NB4 (cell line): ENCODE results near the gene ANKRD34C.

Experiments used
- DNase-seq: peaks from one replicate; pipeline ENCODE4 v3.0.0; 2010; ENCODE audit warnings: low read depth
- H3K4me3 ChIP-seq: one replicate; pipeline ENCODE4 v1.5.1; 2011; ENCODE audit warnings: mild to moderate bottlenecking, low read depth, low read length, moderate library complexity
- MYC ChIP-seq: IDR thresholded peaks from 2 replicates; pipeline ENCODE4 v1.6.1; 2011; ENCODE audit warnings: low read depth, low read length
- POLR2A ChIP-seq: IDR thresholded peaks from 2 replicates; pipeline ENCODE4 v1.6.1; 2011; ENCODE audit warnings: mild to moderate bottlenecking; ENCODE audit not compliant: insufficient read length; ENCODE audit errors: extremely low read depth
- TF ChIP-seq, protein P1 (sequence below): IDR thresholded peaks from one replicate; pipeline ENCODE4 v1.5.1; 2012; ENCODE audit warnings: low read depth, low read length
- TF ChIP-seq, protein P2 (sequence below): IDR thresholded peaks from 2 replicates; pipeline ENCODE4 v1.6.1; 2011; ENCODE audit warnings: low read depth, low read length

Gene ANKRD34C

DNA sequence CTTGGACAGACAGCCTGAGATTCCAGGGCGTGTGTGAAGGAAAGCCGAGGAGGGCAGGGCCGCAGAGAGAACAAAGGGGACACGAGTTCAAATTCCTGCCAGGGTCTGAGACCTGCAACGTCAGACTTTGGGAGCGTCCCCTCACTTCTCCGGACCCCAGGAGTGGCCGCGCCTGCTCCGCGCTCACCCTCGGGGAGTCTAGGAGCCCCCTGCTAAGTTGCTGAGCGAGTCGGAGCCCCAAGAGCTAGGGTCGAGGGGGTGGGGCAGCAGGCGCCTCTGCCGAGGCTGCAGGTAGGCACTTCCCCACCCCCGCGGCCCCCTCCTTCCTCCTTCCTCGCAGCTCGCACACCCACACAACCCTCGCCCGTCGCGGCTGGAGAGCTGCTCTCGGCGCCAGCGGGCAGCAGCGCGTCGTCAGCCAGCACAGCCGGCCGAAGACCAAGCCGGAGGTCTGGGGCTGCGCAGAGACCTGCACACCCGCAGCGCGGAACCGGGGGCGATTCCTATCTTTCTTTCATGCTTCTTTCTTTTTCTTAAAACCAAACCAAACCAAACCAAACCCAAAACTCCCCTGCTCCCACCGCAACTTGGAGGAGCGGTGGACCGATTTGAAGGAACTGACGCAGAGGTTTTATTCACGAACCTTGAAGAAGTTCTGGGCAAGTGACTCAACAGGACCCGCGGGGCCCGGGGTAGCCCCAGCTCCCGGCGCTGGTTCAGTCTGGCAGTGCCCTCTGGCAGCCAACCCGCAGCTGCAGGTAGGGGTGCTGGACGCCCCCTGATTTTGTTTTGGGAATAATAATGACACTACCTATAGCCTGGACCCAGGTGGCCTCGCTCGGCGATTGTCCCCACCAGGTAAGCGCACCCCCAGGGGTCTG lies at the start of gene ANKRD34C:
ANKRD34C (plus strand) TSS at position 352 of the 881 bp plus-strand sequence. CDS start 10,563 bp downstream, outside the sequence.
- DNase-seq = no peak
- H3K4me3 ChIP-seq = no peak within 1 kb of the TSS
- TF ChIP-seq, protein P1, sequence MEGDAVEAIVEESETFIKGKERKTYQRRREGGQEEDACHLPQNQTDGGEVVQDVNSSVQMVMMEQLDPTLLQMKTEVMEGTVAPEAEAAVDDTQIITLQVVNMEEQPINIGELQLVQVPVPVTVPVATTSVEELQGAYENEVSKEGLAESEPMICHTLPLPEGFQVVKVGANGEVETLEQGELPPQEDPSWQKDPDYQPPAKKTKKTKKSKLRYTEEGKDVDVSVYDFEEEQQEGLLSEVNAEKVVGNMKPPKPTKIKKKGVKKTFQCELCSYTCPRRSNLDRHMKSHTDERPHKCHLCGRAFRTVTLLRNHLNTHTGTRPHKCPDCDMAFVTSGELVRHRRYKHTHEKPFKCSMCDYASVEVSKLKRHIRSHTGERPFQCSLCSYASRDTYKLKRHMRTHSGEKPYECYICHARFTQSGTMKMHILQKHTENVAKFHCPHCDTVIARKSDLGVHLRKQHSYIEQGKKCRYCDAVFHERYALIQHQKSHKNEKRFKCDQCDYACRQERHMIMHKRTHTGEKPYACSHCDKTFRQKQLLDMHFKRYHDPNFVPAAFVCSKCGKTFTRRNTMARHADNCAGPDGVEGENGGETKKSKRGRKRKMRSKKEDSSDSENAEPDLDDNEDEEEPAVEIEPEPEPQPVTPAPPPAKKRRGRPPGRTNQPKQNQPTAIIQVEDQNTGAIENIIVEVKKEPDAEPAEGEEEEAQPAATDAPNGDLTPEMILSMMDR = no peak
- TF ChIP-seq, protein P2, sequence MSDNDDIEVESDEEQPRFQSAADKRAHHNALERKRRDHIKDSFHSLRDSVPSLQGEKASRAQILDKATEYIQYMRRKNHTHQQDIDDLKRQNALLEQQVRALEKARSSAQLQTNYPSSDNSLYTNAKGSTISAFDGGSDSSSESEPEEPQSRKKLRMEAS = no peak
- TF ChIP-seq POLR2A (no peak), MYC (no peak)

DNA sequence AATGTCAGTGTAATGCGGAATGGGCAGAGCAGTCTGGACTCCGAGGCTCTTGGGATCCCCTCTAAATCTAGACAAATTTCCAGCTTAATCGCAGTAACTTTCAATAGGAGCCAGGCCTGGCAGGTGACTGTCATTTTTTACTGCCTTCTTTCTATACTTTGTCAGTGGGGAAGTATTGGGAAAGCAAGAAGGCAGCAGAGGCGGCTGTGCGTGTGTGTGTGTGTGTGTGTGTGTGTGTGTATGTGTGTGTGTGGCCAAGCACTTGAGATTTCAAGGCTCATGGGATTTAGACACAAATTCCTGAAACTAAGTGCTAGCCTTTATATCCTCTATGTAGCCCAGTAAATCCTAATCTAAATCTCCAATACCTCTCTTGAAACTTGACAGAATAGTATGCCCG lies 49.3 kb upstream of the ANKRD34C start:
- TF ChIP-seq, protein P1 = no peak
- TF ChIP-seq POLR2A (no peak), MYC (no peak)
- TF ChIP-seq, protein P2 = no peak
- no peak overlapping the region for H3K4me3 ChIP-seq
- DNase-seq = no peak

DNA sequence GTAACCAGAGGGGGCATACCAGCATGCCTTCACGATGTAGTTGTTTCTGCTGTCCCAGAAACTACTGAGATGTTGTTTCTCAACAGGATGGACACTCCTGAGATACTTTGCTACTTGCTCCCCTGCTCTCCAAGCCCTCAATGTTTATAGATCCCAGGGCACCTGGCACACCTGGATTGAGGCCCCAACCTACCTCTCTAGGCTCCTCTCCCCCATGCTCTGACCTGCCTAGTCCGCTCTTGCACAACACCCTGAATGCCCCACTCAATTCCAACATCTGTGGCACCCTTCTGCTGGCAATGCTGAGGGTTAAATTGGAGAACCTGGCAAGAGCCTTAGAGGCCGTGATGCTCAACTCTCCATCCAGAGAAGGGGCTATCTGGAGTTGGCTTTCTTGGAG lies 42.5 kb upstream of the ANKRD34C start:
- DNase-seq = no peak
- H3K4me3 ChIP-seq = no peak overlapping the region
- TF ChIP-seq MYC (no peak), POLR2A (no peak)
- TF ChIP-seq, protein P2 = no peak
- TF ChIP-seq, protein P1 = no peak

DNA sequence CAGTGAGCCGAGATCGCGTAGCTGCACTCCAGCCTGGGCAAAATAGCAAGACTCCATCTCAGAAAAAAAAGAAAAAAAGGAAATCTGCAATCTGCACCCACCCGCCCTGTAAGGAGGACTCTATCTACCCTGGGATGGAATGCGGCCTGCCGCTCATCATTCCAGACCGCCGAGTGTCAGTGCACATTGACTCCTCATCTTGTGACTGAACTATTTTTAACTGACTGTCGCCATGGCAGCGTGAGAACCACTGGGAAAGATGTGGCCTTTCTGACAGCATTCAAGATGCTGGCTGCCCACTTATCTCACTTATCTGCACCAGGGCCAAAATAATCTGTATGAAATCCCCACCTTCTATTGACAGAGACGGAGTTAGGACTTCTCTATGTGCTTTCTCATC lies 38.8 kb upstream of the ANKRD34C start:
- TF ChIP-seq, protein P1 = no peak
- no peak overlapping the region for H3K4me3 ChIP-seq
- DNase-seq = no peak

DNA sequence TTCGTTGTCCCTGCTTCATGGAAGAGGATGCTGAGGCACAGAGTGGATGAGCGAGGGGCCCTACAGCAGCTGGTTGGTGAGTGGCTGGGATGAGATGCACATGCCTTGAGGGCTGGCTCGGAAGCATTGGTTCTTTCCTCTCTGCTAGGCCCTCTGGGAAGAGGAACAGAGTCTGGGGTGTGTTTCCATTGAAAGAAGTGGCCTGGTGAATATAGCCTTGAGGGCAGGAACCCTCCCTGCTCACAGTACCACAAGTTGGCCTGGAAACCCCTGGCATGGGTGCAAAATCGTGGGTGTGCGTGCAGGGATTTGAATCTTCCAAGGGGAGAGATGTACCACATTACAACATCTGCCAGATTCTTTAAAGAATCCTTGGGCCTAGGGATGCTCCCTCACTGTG lies 37.6 kb upstream of the ANKRD34C start:
- TF ChIP-seq MYC = no peak
- no peak for TF ChIP-seq POLR2A
- no peak for DNase-seq
- no peak overlapping the region for H3K4me3 ChIP-seq

DNA sequence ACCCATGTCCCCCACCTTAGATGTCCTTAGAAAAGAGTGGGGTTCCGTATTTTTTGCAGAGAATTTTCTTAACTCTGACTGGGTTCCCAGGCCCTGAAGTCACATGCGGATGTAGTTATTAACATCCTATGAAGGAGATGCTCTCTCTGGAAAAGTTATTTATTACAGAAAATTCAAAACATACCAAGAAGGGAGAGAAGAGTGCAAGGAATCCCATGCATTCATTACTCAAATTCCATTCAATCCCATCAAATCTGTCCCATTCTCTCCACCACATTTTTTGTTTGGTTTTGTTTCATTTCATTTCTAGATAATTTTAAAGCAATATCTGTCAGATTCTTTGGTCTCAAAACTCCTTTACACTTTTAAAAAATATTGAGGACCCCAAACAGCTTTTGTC lies 34.3 kb upstream of the ANKRD34C start:
- DNase-seq = no peak
- TF ChIP-seq MYC = no peak
- TF ChIP-seq POLR2A = no peak
- TF ChIP-seq, protein P2 = no peak
- TF ChIP-seq, protein P1 = no peak
- no peak overlapping the region for H3K4me3 ChIP-seq
